Lower lobe of right lung (tissue), 2 donors: ENCODE data around the gene TUBB. TPM values are rescaled to one million over a fixed set of nuclear protein-coding genes. Genes with fewer than 3 reads are reported as not detected.
"Not testable (repeated sequence)": the region's sequence is repeated elsewhere in the genome, so short reads cannot be mapped to it uniquely, and the experiment has no call there.

Source experiments
- ATAC-seq, 2 donors: fragments of 200-7000 bp; cut with Tn5 transposase; one replicate each; pipeline ENCODE4 v1.9.1; 2020 to 2022; ENCODE audit warnings: mild to moderate bottlenecking in 2 of 2, moderate library complexity in 2 of 2
- DNase-seq: peaks from one replicate; pipeline ENCODE4 v3.0.0-alpha.2; 2020
- H3K27ac ChIP-seq: fragments of 200-600 bp; one replicate; pipeline ENCODE4 v1.8.0; 2022
- H3K27me3 ChIP-seq: fragments of 200-600 bp; one replicate; pipeline ENCODE4 v1.8.0; 2022; ENCODE audit warnings: low read depth
- H3K36me3 ChIP-seq: fragments of 200-600 bp; one replicate; pipeline ENCODE4 v1.8.0; 2022; ENCODE audit warnings: mild to moderate bottlenecking
- H3K4me1 ChIP-seq: fragments of 200-600 bp; one replicate; pipeline ENCODE4 v1.8.0; 2022
- H3K4me3 ChIP-seq: fragments of 200-600 bp; one replicate; pipeline ENCODE4 v1.8.0; 2022; ENCODE audit warnings: mild to moderate bottlenecking
- H3K9me3 ChIP-seq: fragments of 200-600 bp; one replicate; pipeline ENCODE4 v1.8.0; 2022
- CTCF ChIP-seq: fragments of 200-600 bp; IDR thresholded peaks from one replicate; pipeline ENCODE4 v1.8.0; 2022; ENCODE audit warnings: antibody characterized with exemption, mild to moderate bottlenecking
- intact Hi-C: fragments of 100-400 bp; cut with DNase I; formaldehyde crosslinking; loops from one replicate; pipeline ENCODE4 v1.11.0; 2022
- total RNA-seq: library from RNA; stranded (reverse); fragmentation: NEBNext Ultra II Directional; extraction: Animal tissue kit (Norgen Biotek cat#: 25700); gene quantifications from one replicate; pipeline ENCODE4 v1.2.1, GENCODE V29; 2021
- donor health status: DM: no; HTN: yes; CAD: no; lungs with severe emphysema.

The TUBB gene
- total RNA-seq, 1 donor from 2014 or later: 292 TPM

- H3K27ac ChIP-seq: peak overlapping the region; percentile 94
- no peaks in the 10 kb centered on the region for H3K27me3 ChIP-seq
- ATAC-seq (peak; percentile 28 to 47), DNase-seq (peak; percentile 86)
- peaks cover 46% of the 10 kb centered on the region for H3K4me1 ChIP-seq
- intact Hi-C loops: loop anchor here (5.0 kb wide), 1 partner anchor 45 kb away; no protein-coding TSS in a partner anchor
- H3K4me3 ChIP-seq: peak overlapping the region; percentile 93
- peak; percentile 97 for TF ChIP-seq CTCF
- H3K9me3 ChIP-seq: no peaks in the 10 kb centered on the region
- H3K36me3 ChIP-seq: peaks cover 57% of the 10 kb centered on the region
Observed at GRCh38 chr6:30722280-30723112, 2.3 kb downstream of the TUBB start.

- DNase-seq: peak; percentile 40
- intact Hi-C loops: loop anchor here (5.0 kb wide), 1 partner anchor 46 kb away; no protein-coding TSS in a partner anchor
- Histone ChIP-seq H3K4me1 (peaks cover 38% of the 10 kb centered on the region), H3K36me3 (peaks cover 65% of the 10 kb centered on the region)
- H3K27ac ChIP-seq, H3K9me3 ChIP-seq, H3K4me3 ChIP-seq, H3K27me3 ChIP-seq, ATAC-seq: not testable (repeated sequence)
Observed at GRCh38 chr6:30723159-30723842, 3.1 kb downstream of the TUBB start.

GRCh38 chr6:30723843-30724741 is 3.9 kb downstream of the TUBB start:
- intact Hi-C loops: loop anchor here (5.0 kb wide), 1 partner anchor 47 kb away; no protein-coding TSS in a partner anchor
- not testable (repeated sequence) for H3K4me3 ChIP-seq, H3K27ac ChIP-seq, ATAC-seq, H3K9me3 ChIP-seq, H3K27me3 ChIP-seq
- H3K36me3 ChIP-seq: peaks cover 73% of the 10 kb centered on the region
- peaks cover 31% of the 10 kb centered on the region for H3K4me1 ChIP-seq
- peak; percentile 38 for DNase-seq

GRCh38 chr6:30724906-30725667 is 4.9 kb downstream of the TUBB start:
- no peak for DNase-seq
- no peak for TF ChIP-seq CTCF
- H3K36me3 ChIP-seq: peaks cover 83% of the 10 kb centered on the region
- no peak overlapping the region for H3K4me3 ChIP-seq
- H3K27ac ChIP-seq: no peak overlapping the region
- H3K4me1 ChIP-seq: peaks cover 24% of the 10 kb centered on the region
- ATAC-seq: no peak
- H3K27me3 ChIP-seq: no peaks in the 10 kb centered on the region
- H3K9me3 ChIP-seq: no peaks in the 10 kb centered on the region
- intact Hi-C loops: loop anchor here (5.0 kb wide), 1 partner anchor 48 kb away; no protein-coding TSS in a partner anchor

- Histone ChIP-seq H3K4me1 (peaks cover 29% of the 10 kb centered on the region), H3K36me3 (peaks cover 92% of the 10 kb centered on the region), H3K27ac (no peak overlapping the region), H3K4me3 (no peak overlapping the region), H3K9me3 (no peaks in the 10 kb centered on the region), H3K27me3 (no peaks in the 10 kb centered on the region)
- no peak for TF ChIP-seq CTCF
- no peak for ATAC-seq
- intact Hi-C loops: no loop called here
- DNase-seq: no peak
Observed at GRCh38 chr6:30725713-30726505, 5.8 kb downstream of the TUBB start.
